Neutrophil (primary cell): ENCODE data around the gene GAB3.
A peak's percentile ranks its signal among the peaks of the same experiment; 100 is the strongest.

Source experiments
- H3K27ac ChIP-seq: fragments of 200-600 bp; sonication (generic); 2 replicates; pipeline ENCODE4 v1.5.1; 2016; ENCODE audit warnings: mild to moderate bottlenecking, moderate library complexity
- H3K27me3 ChIP-seq: fragments of 200-600 bp; sonication (generic); 2 replicates; pipeline ENCODE4 v1.6.0; 2016; ENCODE audit warnings: mild to moderate bottlenecking
- H3K36me3 ChIP-seq: fragments of 200-600 bp; sonication (generic); 2 replicates; pipeline ENCODE4 v1.5.1; 2017
- H3K4me1 ChIP-seq, 2 experiments: fragments of 200-600 bp in 1 of 2; sonication (generic) in 1 of 2; 1 replicate in 1 of 2; 2 replicates in 1 of 2; pipeline versions ENCODE4 v1.5.1 to v1.6.1; 2013 to 2016; ENCODE audit warnings: low read depth in 1 of 2, low read length in 1 of 2, mild to moderate bottlenecking in 1 of 2, moderate library complexity in 1 of 2; ENCODE audit not compliant: control insufficient read depth in 1 of 2, insufficient read depth in 1 of 2
- H3K4me3 ChIP-seq, 2 experiments: fragments of 200-600 bp in 1 of 2; sonication (generic) in 1 of 2; 1 replicate in 1 of 2; 2 replicates in 1 of 2; pipeline ENCODE4 v1.5.1; 2013 to 2016; ENCODE audit warnings: low read depth in 1 of 2, low read length in 1 of 2, mild to moderate bottlenecking in 1 of 2, moderate library complexity in 1 of 2
- H3K9me3 ChIP-seq: fragments of 200-600 bp; sonication (generic); 2 replicates; pipeline ENCODE4 v1.5.1; 2016
- CTCF ChIP-seq: fragments of 200-600 bp; sonication (generic); IDR thresholded peaks from 2 replicates; pipeline ENCODE4 v1.5.1; 2016; ENCODE audit warnings: antibody characterized with exemption

Gene GAB3

GRCh38 chrX:154737136-154737535, 13.7 kb downstream of the GAB3 start:
- H3K36me3 ChIP-seq = no peaks in the 10 kb centered on the region
- peaks cover 83 to 89% of the 10 kb centered on the region in 2 experiments for H3K4me1 ChIP-seq
- no peaks in the 10 kb centered on the region for H3K27me3 ChIP-seq
- H3K4me3 ChIP-seq = no peak overlapping the region
- no peaks in the 10 kb centered on the region for H3K9me3 ChIP-seq
- H3K27ac ChIP-seq = peak overlapping the region; percentile 86
- no peak for TF ChIP-seq CTCF

GRCh38 chrX:154735695-154736393, 15.0 kb downstream of the GAB3 start:
- H3K36me3 ChIP-seq = no peaks in the 10 kb centered on the region
- no peak overlapping the region for H3K4me3 ChIP-seq
- no peaks in the 10 kb centered on the region for H3K27me3 ChIP-seq
- peaks cover 93 to 96% of the 10 kb centered on the region in 2 experiments for H3K4me1 ChIP-seq
- peak overlapping the region; percentile 86 for H3K27ac ChIP-seq
- no peak for TF ChIP-seq CTCF
- H3K9me3 ChIP-seq = no peaks in the 10 kb centered on the region

- H3K4me1 ChIP-seq = peaks cover 96 to 97% of the 10 kb centered on the region in 2 experiments
- H3K4me3 ChIP-seq = peak overlapping the region; percentile 35 to 36
- no peaks in the 10 kb centered on the region for H3K27me3 ChIP-seq
- no peaks in the 10 kb centered on the region for H3K36me3 ChIP-seq
- TF ChIP-seq CTCF = no peak
- peak overlapping the region; percentile 86 for H3K27ac ChIP-seq
- no peaks in the 10 kb centered on the region for H3K9me3 ChIP-seq
These were observed 16.7 kb downstream of the GAB3 start for GRCh38 chrX:154734061-154734781.

GRCh38 chrX:154733066-154733425, 17.8 kb downstream of the GAB3 start:
- Histone ChIP-seq H3K4me3 (peak overlapping the region; percentile 14 to 30), H3K4me1 (peaks cover 96 to 97% of the 10 kb centered on the region in 2 experiments)
- no peak for TF ChIP-seq CTCF

GRCh38 chrX:154732421-154733065, 18.3 kb downstream of the GAB3 start:
- Histone ChIP-seq H3K4me1 (peaks cover 97% of the 10 kb centered on the region in 2 experiments), H3K9me3 (no peaks in the 10 kb centered on the region), H3K36me3 (no peaks in the 10 kb centered on the region), H3K27ac (peak overlapping the region; percentile 86), H3K4me3 (peak overlapping the region; percentile 14 to 30), H3K27me3 (no peaks in the 10 kb centered on the region)
- no peak for TF ChIP-seq CTCF

More at GRCh38 chrX:154733066-154733425, 17.8 kb downstream of the GAB3 start:
- Histone ChIP-seq H3K36me3 (no peaks in the 10 kb centered on the region), H3K9me3 (no peaks in the 10 kb centered on the region), H3K27me3 (no peaks in the 10 kb centered on the region), H3K27ac (peak overlapping the region; percentile 86)
